SK-N-SH (cell line): ENCODE results near the gene MET. TPM values are rescaled to one million over a fixed set of nuclear protein-coding genes. Genes with fewer than 3 reads are reported as not detected.

Source experiments
- CTCF ChIA-PET: fragments of 300-600, 350-600 bp; formaldehyde crosslinking; extraction: SDS; loops from one replicate; lab custom pipeline; 2021; lab: Yijun Ruan, JAX
- POLR2A ChIA-PET: fragments of 350-600 bp; sonication (Branson Sonifier 250); formaldehyde crosslinking; extraction: SDS; loops from one replicate; lab custom pipeline; 2020; ENCODE audit warnings: antibody characterized with exemption, inconsistent platforms; lab: Yijun Ruan, JAX
- DNase-seq: peaks from one replicate; pipeline ENCODE4 v3.0.0; 2012
- H2AFZ ChIP-seq: fragments of 200-600 bp; sonication (generic); 2 replicates; pipeline ENCODE4 v1.8.1; 2016; ENCODE audit warnings: antibody characterized with exemption, mild to moderate bottlenecking, low read depth
- H3F3A ChIP-seq: fragments of 200-600 bp; sonication (generic); replicated peaks from 2 replicates; pipeline ENCODE3; 2016; ENCODE audit warnings: antibody characterized with exemption, mild to moderate bottlenecking; ENCODE audit not compliant: insufficient read depth
- H3K27ac ChIP-seq, 2 experiments: fragments of 200-500 bp in 1 of 2; fragments of 200-600 bp in 1 of 2; sonication (Bioruptor generic) in 1 of 2; sonication (generic), shearing (Covaris generic) in 1 of 2; 2 replicates each; pipeline versions ENCODE4 v1.5.1 to v1.6.1; 2014 to 2016; ENCODE audit warnings: low read depth in 2 of 2, inconsistent platforms in 1 of 2, low read length in 1 of 2, mild to moderate bottlenecking in 1 of 2, mixed read lengths in 1 of 2
- H3K27me3 ChIP-seq: fragments of 200-600 bp; sonication (generic), shearing (Covaris generic); 2 replicates; pipeline ENCODE4 v1.6.1; 2016; ENCODE audit warnings: mixed run types; ENCODE audit not compliant: insufficient read depth
- H3K36me3 ChIP-seq, 2 experiments: fragments of 200-500 bp in 1 of 2; fragments of 200-600 bp in 1 of 2; sonication (Bioruptor generic) in 1 of 2; sonication (generic) in 1 of 2; replicated peaks in 1 of 2; 2 replicates each; pipeline versions ENCODE3 to v1.5.1; 2014 to 2016; ENCODE audit warnings: low read length in 1 of 2, mild to moderate bottlenecking in 1 of 2; ENCODE audit not compliant: insufficient read depth in 2 of 2, control insufficient read depth in 1 of 2
- H3K4me1 ChIP-seq, 2 experiments: fragments of 200-500 bp in 1 of 2; fragments of 200-600 bp in 1 of 2; sonication (Bioruptor generic) in 1 of 2; sonication (generic), shearing (Covaris generic) in 1 of 2; 2 replicates each; pipeline versions ENCODE4 v1.5.1 to v1.6.1; 2014 to 2016; ENCODE audit warnings: low read depth in 1 of 2, low read length in 1 of 2, mixed run types in 1 of 2; ENCODE audit not compliant: insufficient read depth in 2 of 2, control insufficient read depth in 1 of 2
- H3K4me2 ChIP-seq: fragments of 200-600 bp; sonication (generic), shearing (Covaris generic); 2 replicates; pipeline ENCODE4 v1.6.1; 2017; ENCODE audit warnings: mixed run types
- H3K4me3 ChIP-seq, 2 experiments: fragments of 200-500 bp in 1 of 2; fragments of 200-600 bp in 1 of 2; sonication (Bioruptor generic) in 1 of 2; sonication (generic), shearing (Covaris generic) in 1 of 2; 2 replicates each; pipeline versions ENCODE4 v1.5.1 to v1.8.1; 2014 to 2016; ENCODE audit warnings: low read depth in 2 of 2, inconsistent platforms in 1 of 2, low read length in 1 of 2, mild to moderate bottlenecking in 1 of 2, mixed read lengths in 1 of 2, moderate library complexity in 1 of 2
- H3K79me2 ChIP-seq: fragments of 200-600 bp; sonication (generic); 2 replicates; pipeline ENCODE4 v1.8.1; 2017; ENCODE audit warnings: mild to moderate bottlenecking; ENCODE audit not compliant: insufficient read depth
- H3K9ac ChIP-seq: fragments of 200-600 bp; sonication (generic); 2 replicates; pipeline ENCODE4 v1.6.1; 2017; ENCODE audit warnings: mixed run types
- H3K9me2 ChIP-seq: fragments of 200-600 bp; sonication (generic); 2 replicates; pipeline ENCODE4 v1.6.1; 2017; ENCODE audit warnings: mixed run types
- H3K9me3 ChIP-seq: fragments of 200-600 bp; sonication (generic); 2 replicates; pipeline ENCODE4 v1.6.1; 2017; ENCODE audit warnings: mixed run types, mild to moderate bottlenecking, moderate library complexity
- H4K20me1 ChIP-seq: fragments of 200-600 bp; sonication (generic); 2 replicates; pipeline ENCODE4 v1.6.1; 2017; ENCODE audit warnings: mild to moderate bottlenecking, mixed run types; ENCODE audit not compliant: insufficient read depth
- EP300 ChIP-seq, 2 experiments: IDR thresholded peaks; 2 replicates each; pipeline versions ENCODE4 v1.4.0 to v1.6.1; 2012; ENCODE audit warnings: borderline replicate concordance in 1 of 2, low read depth in 1 of 2, low read length in 1 of 2
- FOSL2 ChIP-seq: IDR thresholded peaks from 2 replicates; pipeline ENCODE4 v1.4.0; 2012; ENCODE audit warnings: low read depth, mild to moderate bottlenecking, moderate library complexity, borderline replicate concordance
- GABPA ChIP-seq: IDR thresholded peaks from 2 replicates; pipeline ENCODE4 v1.4.0; 2012; ENCODE audit warnings: low read depth, mild to moderate bottlenecking
- JUND ChIP-seq: IDR thresholded peaks from 2 replicates; pipeline ENCODE4 v1.4.0; 2012
- MEF2A ChIP-seq: IDR thresholded peaks from 2 replicates; pipeline ENCODE4 v1.4.0; 2012; ENCODE audit warnings: low read depth, borderline replicate concordance
- NFIC ChIP-seq: IDR thresholded peaks from 2 replicates; pipeline ENCODE4 v1.4.0; 2012; ENCODE audit warnings: borderline replicate concordance
- PBX3 ChIP-seq: IDR thresholded peaks from 2 replicates; pipeline ENCODE4; 2012
- RFX5 ChIP-seq: IDR thresholded peaks from 2 replicates; pipeline ENCODE4 v1.6.1; 2012; ENCODE audit warnings: mild to moderate bottlenecking, improper control_type of control experiment, low read length
- RXRA ChIP-seq: IDR thresholded peaks from 2 replicates; pipeline ENCODE4 v1.4.0; 2012; ENCODE audit warnings: low read depth, mild to moderate bottlenecking, borderline replicate concordance
- TCF12 ChIP-seq: IDR thresholded peaks from 2 replicates; pipeline ENCODE4 v1.4.0; 2012
- TEAD4 ChIP-seq: IDR thresholded peaks from 2 replicates; pipeline ENCODE4 v1.4.0; 2012; ENCODE audit warnings: mild to moderate bottlenecking, borderline replicate concordance; ENCODE audit not compliant: insufficient read depth
- WGBS: methylation state at CpG from one replicate; pipeline ENCODE4 v1.1.6; 2017; ENCODE audit warnings: low lambda C conversion rate; 5-methylcytosine and 5-hydroxymethylcytosine counted together
- polyA plus RNA-seq, 3 experiments: library from polyadenylated mRNA; depleted of rRNA; stranded (reverse); fragments of >200 nt; gene quantifications; 2 replicates each; pipeline ENCODE4 v1.2.3, GENCODE V29; 2012

The MET gene
- polyA plus RNA-seq, 1 of the 3 experiments (the other 2 are of a cell fraction) = 38.7 TPM

GRCh38 chr7:116705419-116705818 is 33.4 kb downstream of the MET start:
- H3K79me2 ChIP-seq = peaks cover 55% of the 10 kb centered on the region
- no peak overlapping the region for H2AFZ ChIP-seq
- DNase-seq = no peak
- H3F3A ChIP-seq = peaks cover 21% of the 10 kb centered on the region
- H3K9me2 ChIP-seq = no peaks in the 10 kb centered on the region
- POLR2A ChIA-PET = no interaction called here
- peak; percentile 38; the same call in 1 of the 2 replicates for TF ChIP-seq NFIC
- no peak for TF ChIP-seq RFX5
- no peaks in the 10 kb centered on the region; the same call in 1 of the 2 replicates for H3K27me3 ChIP-seq
- H3K27ac ChIP-seq = peak overlapping the region; percentile 64 to 87; a peak in 3 of 4 replicates
- no peaks in the 10 kb centered on the region for H3K9me3 ChIP-seq
- no peaks in the 10 kb centered on the region for H4K20me1 ChIP-seq
- H3K4me2 ChIP-seq = no peak overlapping the region
- no peak overlapping the region for H3K9ac ChIP-seq
- CTCF ChIA-PET = no interaction called here
- H3K36me3 ChIP-seq = peaks cover 3 to 4% of the 10 kb centered on the region in 2 experiments
- peaks cover 0 to 6% of the 10 kb centered on the region in 2 experiments; a peak in 2 of 4 replicates for H3K4me1 ChIP-seq
- H3K4me3 ChIP-seq = no peak overlapping the region

GRCh38 chr7:116706668-116707126 is 34.7 kb downstream of the MET start:
- Histone ChIP-seq H3F3A (peaks cover 21% of the 10 kb centered on the region), H3K4me1 (peaks cover 0 to 6% of the 10 kb centered on the region in 2 experiments; a peak in 2 of 4 replicates), H3K4me3 (peak overlapping the region in 1 of 2 experiments; percentile 9; a peak in 1 of 4 replicates), H3K27ac (peak overlapping the region; percentile 64 to 87; a peak in 3 of 4 replicates), H3K9me2 (no peaks in the 10 kb centered on the region), H3K4me2 (peak overlapping the region; percentile 60), H4K20me1 (no peaks in the 10 kb centered on the region), H3K36me3 (peaks cover 0 to 8% of the 10 kb centered on the region in 2 experiments), H3K9me3 (no peaks in the 10 kb centered on the region), H3K27me3 (no peaks in the 10 kb centered on the region; the same call in 1 of the 2 replicates), H3K9ac (peak overlapping the region; percentile 10; the same call in 1 of the 2 replicates), H3K79me2 (peaks cover 66% of the 10 kb centered on the region), H2AFZ (no peak overlapping the region)
- WGBS = under 1% methylated on average over 3 of the region's 3 CpGs
- CTCF ChIA-PET = no interaction called here
- peak; percentile 20; the same call in 1 of the 2 replicates for TF ChIP-seq PBX3
- TF ChIP-seq JUND = peak; percentile 76
- peak; percentile 78 for TF ChIP-seq FOSL2
- no peak for TF ChIP-seq RFX5
- TF ChIP-seq MEF2A = no peak
- TF ChIP-seq NFIC = peak; percentile 73; the same call in 1 of the 2 replicates
- peak in 1 of 2 experiments; percentile 64; a peak in 1 of 4 replicates for TF ChIP-seq EP300 (IDR thresholded peaks at IDR 0.05; ENCODE audit: borderline replicate concordance in 1 of 2, low read depth in 1 of 2, low read length in 1 of 2)
- TF ChIP-seq RXRA = peak; percentile 91
- TF ChIP-seq GABPA = no peak
- TF ChIP-seq TEAD4 = peak; percentile 73; the same call in 1 of the 2 replicates
- peak; percentile 56 for TF ChIP-seq TCF12
- POLR2A ChIA-PET = no interaction called here
- no peak for DNase-seq
